ENCODE results near the gene KRT78.

KRT78 gene

DNA sequence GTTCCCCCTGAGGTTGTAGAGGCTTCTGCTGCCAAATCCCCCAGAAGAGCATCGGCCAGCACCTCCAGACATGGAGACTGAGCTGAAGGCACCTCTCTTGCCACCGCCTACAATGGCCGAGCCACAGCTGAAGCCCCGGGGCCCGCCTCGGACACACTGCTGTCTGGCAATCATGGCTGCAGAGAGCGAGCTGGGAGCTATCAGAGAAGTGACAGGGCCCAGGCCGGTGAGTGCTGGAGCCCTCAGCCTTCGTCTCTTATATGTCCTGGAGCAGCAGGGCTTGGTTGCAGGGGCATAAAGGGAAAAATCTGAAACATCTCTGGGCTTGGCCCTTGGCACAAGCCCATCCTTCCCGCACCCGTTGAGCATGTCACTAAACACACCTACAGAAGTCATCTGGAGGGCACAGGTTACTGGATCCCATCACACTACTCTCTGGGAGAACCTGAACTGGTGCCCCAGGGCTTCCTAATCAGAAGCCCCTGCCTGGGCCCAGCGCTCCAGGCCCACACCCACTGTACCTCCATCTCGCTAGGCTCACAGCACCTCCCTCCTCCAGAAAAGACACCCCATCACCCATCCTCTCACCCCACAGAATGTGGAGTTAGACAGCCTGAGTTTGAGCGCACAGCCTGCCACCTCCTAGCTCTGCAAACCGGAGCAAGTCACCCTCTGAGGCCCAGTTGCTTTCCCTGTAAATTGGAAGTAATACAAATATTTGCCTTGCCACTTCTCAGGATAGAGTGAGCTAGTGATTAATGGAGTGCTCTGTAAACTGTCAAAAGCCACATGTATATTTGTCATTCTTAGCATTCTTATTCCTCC, 34.7 kb downstream of the KRT78 start, which contains the start of gene KRT4:
Gene KRT4 (minus strand): TSS at position 232 of the 825 bp plus-strand sequence. CDS start 58 bp downstream, at position 174.
- TF ChIP-seq, protein P1, sequence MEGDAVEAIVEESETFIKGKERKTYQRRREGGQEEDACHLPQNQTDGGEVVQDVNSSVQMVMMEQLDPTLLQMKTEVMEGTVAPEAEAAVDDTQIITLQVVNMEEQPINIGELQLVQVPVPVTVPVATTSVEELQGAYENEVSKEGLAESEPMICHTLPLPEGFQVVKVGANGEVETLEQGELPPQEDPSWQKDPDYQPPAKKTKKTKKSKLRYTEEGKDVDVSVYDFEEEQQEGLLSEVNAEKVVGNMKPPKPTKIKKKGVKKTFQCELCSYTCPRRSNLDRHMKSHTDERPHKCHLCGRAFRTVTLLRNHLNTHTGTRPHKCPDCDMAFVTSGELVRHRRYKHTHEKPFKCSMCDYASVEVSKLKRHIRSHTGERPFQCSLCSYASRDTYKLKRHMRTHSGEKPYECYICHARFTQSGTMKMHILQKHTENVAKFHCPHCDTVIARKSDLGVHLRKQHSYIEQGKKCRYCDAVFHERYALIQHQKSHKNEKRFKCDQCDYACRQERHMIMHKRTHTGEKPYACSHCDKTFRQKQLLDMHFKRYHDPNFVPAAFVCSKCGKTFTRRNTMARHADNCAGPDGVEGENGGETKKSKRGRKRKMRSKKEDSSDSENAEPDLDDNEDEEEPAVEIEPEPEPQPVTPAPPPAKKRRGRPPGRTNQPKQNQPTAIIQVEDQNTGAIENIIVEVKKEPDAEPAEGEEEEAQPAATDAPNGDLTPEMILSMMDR (IDR thresholded peaks at IDR 0.05; ENCODE audit: low read depth, low read length, missing control alignments): no peak
- H3K4me3 ChIP-seq (ENCODE audit: low read depth, low read length): no peak within 1 kb of the TSS
- DNase-seq (ENCODE audit: low read depth): no peak

DNA sequence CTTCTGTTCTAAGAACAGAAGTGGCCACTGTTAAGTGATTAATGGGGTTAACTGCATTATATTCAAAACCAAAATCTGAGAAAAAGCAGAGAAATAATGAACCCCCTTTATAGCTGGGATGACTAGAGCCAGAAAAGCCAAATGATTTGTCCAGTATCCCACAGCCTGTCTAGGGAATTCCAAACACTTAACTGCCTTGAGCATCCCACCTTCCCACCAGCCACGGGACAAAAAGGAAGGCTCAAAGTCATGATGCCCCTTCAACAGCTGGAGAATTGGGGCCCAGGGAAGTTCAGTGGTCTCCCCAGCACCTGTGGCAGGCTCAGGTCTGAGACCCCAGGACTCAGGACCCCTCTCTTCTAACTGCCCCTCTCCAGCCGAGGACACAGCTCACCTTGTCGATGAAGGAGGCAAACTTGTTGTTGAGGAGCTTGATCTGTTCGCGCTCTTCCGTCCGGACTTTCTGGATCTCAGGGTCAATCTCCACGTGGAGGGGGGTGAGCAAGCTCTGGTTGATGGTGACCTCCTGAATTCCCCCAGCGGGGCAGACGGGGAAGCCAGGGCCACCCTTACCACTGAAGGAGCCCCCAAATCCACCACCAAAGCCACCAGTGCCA, 35.5 kb downstream of the KRT78 start:
- no peak overlapping the region for H3K4me3 ChIP-seq (ENCODE audit: low read depth, low read length)
- no peak for DNase-seq (ENCODE audit: low read depth)
- TF ChIP-seq, protein P1 (IDR thresholded peaks at IDR 0.05; ENCODE audit: low read depth, low read length, missing control alignments): no peak

DNA sequence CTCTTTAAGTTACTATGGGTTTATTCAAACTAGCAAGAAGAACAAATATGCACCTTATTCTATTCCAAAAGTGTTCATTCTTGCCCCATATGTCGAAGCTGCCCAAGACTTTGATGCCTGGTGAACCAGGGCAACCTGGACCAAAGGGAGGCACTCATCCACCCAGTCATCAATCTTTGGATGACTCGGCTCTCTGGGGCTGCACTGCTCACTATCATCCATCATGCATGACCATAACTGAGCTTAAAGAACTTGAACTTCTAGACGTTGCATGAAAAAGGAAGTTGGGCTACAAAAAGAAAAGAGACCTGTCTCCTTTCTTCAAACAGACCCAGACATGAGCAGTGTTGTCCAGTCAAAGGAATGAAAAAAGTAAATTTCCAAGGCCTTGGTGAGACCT, 36.0 kb downstream of the KRT78 start:
- H3K4me3 ChIP-seq (ENCODE audit: low read depth, low read length): no peak overlapping the region
- TF ChIP-seq, protein P1 (IDR thresholded peaks at IDR 0.05; ENCODE audit: low read depth, low read length, missing control alignments): no peak
- DNase-seq (ENCODE audit: low read depth): no peak

DNA sequence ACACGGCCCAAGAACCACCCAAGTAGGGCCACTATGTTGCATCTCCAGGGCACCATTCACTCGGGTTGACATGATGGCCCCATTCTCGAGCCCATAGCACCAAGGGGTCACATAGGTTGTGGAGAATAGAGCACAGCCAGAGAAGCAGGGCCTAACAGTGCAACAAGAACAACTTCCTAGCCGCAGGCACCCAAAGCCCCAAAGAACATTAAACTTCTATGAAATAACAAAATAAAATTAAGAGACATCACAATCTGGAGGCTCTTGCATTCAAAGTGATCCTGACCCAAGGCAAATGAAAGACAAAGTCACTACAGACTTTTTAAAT, 36.8 kb downstream of the KRT78 start:
- no peak overlapping the region for H3K4me3 ChIP-seq (ENCODE audit: low read depth, low read length)
- DNase-seq (ENCODE audit: low read depth): no peak
- TF ChIP-seq, protein P1 (IDR thresholded peaks at IDR 0.05; ENCODE audit: low read depth, low read length, missing control alignments): no peak

DNA sequence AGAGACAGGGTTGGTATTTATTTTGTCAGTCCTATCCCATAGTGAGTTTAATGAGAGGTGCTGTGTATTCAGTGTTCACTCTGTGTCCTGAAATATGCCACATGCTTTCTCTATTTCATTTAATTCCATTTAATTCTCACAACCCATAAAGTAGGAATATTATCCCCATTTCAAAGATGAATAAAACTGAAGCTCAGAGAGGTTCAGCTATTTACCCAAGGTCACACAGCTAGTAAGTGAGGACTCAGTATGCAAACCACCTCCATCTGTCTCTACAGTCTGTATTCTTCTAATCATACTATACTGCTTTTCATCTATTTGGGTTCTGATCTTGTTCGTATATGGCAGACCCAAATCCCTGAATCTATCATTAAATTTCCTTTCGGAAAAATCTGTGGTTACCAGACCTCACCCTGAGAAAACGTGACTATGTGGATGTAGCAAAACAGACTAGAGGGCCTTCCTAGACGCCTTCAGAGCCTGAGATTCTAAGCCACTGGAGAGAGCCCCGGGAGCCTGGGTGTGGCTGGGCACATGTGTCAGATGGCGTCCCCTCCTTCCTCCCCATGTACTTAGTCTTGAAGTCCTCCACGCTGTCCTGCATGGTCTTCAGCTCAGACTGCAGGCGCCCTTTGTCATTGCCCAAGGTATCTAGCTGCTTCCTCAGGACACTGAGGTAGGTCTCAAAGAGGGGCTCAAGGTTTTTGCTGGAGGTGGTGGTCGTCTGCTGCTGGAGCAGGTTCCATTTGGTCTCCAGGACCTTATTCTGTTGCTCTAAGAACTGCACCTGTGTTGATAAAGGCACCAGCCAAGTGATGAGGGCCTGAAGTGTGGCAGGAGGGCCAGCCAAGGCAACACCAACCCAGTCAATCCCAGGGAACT, 37.4 kb downstream of the KRT78 start:
- no peak for DNase-seq (ENCODE audit: low read depth)
- TF ChIP-seq, protein P1 (IDR thresholded peaks at IDR 0.05; ENCODE audit: low read depth, low read length, missing control alignments): no peak

DNA sequence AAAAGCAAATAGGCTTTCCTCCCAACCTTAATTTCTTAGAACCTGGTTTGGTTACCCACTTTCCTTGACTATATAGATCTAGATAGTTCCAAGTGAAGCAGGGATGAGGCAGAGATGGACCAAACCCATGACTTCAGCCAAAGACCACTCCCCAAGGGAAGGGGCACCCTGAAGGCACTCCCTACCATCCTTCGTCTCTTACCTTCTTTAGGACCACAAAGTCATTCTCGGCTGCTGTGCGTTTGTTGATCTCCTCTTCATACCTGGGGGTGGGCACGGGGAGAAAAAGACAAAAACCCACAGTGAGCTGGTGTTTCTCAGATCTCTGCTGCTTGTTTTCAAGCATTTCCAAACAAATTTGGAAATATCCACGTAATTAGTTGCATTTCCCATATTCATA, 38.2 kb downstream of the KRT78 start:
- no peak overlapping the region for H3K4me3 ChIP-seq (ENCODE audit: low read depth, low read length)
- TF ChIP-seq, protein P1 (IDR thresholded peaks at IDR 0.05; ENCODE audit: low read depth, low read length, missing control alignments): no peak
- DNase-seq (ENCODE audit: low read depth): no peak

More for the DNA sequence above, 37.4 kb downstream of the KRT78 start:
- no peak overlapping the region for H3K4me3 ChIP-seq (ENCODE audit: low read depth, low read length)

Data from GM12864 (cell line).